ENCODE data around the gene ASB12. TPM values are rescaled to one million over a fixed set of nuclear protein-coding genes. Genes with fewer than 3 reads are reported as not detected.

ASB12 gene
- not detected in 2 replicates for total RNA-seq

GRCh38 chrX:64230123-64230970, at the start of gene ASB12:
Gene ASB12, minus strand, starts transcription at chrX:64230607. Its CDS starts 4,957 bp downstream, at chrX:64225650.

GRCh38 chrX:64205441-64205734, 25.0 kb downstream of the ASB12 start, which contains the start of gene AMER1:
Gene AMER1, minus strand, starts transcription at chrX:64205708. Its CDS starts 12,422 bp downstream, at chrX:64193286.

Other genes with a start within 250 kb of the ASB12 start
- gene AMER1, start 24.9 kb downstream of the ASB12 start, total RNA-seq: 2.2 and 2.8 TPM in 2 replicates
- gene MTMR8, start 164.8 kb upstream of the ASB12 start, total RNA-seq: 0.49 TPM in 1 of 2 replicates, not detected in the other